Measurements from ENCODE around the gene ILDR1.

- TF ChIP-seq, protein P1, sequence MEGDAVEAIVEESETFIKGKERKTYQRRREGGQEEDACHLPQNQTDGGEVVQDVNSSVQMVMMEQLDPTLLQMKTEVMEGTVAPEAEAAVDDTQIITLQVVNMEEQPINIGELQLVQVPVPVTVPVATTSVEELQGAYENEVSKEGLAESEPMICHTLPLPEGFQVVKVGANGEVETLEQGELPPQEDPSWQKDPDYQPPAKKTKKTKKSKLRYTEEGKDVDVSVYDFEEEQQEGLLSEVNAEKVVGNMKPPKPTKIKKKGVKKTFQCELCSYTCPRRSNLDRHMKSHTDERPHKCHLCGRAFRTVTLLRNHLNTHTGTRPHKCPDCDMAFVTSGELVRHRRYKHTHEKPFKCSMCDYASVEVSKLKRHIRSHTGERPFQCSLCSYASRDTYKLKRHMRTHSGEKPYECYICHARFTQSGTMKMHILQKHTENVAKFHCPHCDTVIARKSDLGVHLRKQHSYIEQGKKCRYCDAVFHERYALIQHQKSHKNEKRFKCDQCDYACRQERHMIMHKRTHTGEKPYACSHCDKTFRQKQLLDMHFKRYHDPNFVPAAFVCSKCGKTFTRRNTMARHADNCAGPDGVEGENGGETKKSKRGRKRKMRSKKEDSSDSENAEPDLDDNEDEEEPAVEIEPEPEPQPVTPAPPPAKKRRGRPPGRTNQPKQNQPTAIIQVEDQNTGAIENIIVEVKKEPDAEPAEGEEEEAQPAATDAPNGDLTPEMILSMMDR (IDR thresholded peaks at IDR 0.05): no peak
- TF ChIP-seq ZFX (IDR thresholded peaks at IDR 0.05; ENCODE audit: borderline replicate concordance): no peak
These were observed 19.4 kb downstream of the ILDR1 start for GRCh38 chr3:122002611-122003010.
